Measurements from ENCODE around the gene FBN3. TPM values are rescaled to one million over a fixed set of nuclear protein-coding genes. Genes with fewer than 3 reads are reported as not detected.
"Not testable (repeated sequence)": the region's sequence is repeated elsewhere in the genome, so short reads cannot be mapped to it uniquely, and the experiment has no call there.

The FBN3 gene
- total RNA-seq, 2 donors from 2014 or later: 0.05 TPM; not detected in 1

DNA sequence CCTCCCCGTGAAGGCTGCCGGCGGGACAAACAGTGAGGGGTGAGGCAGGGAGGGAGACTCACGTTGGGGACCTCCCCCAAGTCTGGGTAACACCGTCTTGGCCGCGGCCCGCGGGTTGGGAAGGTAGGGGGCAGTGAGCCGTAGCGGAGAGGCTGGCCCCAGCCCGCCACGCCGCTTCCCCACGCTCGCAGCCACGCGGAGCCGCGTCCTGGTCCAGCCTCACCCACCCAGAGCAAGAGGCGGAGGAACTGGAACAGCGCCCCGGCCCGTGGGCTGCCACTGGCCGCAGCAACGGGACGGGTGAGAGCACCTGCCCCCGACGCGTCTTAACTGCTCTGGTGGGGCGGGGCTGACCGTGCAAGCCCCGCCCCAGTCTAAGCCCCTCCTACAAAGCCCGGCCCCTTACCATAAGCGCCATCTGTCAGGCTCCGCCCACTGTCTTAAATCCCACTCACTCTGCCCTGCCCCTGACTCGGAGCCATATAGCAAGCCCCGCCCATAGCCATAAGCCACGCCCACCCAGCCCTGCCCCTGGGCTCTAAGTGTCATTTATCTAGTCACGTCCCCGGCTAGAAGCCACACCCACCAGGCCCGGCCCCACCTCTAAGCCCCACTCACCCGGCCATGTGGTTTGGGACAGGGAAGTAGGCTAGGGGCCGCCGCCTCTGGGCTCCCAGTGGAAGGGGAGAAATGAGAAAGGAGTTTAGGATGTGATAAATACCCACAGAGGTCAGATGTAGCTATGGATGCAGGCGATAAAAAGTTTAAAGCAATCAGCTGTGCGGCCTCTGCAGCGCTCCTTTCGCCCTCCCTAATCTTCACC is 98.9 kb downstream of the FBN3 start:
- H3K36me3 Mint-ChIP-seq (ENCODE audit: low read depth): no peaks in the 10 kb centered on the region
- H3K9me3 Mint-ChIP-seq: no peaks in the 10 kb centered on the region
- H3K4me3 Mint-ChIP-seq: peak overlapping the region; percentile 62
- peaks cover 4% of the 10 kb centered on the region for H3K4me1 Mint-ChIP-seq
- ATAC-seq (replicated peaks): peak; percentile 97
- no peak overlapping the region for H3K27ac Mint-ChIP-seq
- peaks cover 3% of the 10 kb centered on the region for H3K27me3 Mint-ChIP-seq

DNA sequence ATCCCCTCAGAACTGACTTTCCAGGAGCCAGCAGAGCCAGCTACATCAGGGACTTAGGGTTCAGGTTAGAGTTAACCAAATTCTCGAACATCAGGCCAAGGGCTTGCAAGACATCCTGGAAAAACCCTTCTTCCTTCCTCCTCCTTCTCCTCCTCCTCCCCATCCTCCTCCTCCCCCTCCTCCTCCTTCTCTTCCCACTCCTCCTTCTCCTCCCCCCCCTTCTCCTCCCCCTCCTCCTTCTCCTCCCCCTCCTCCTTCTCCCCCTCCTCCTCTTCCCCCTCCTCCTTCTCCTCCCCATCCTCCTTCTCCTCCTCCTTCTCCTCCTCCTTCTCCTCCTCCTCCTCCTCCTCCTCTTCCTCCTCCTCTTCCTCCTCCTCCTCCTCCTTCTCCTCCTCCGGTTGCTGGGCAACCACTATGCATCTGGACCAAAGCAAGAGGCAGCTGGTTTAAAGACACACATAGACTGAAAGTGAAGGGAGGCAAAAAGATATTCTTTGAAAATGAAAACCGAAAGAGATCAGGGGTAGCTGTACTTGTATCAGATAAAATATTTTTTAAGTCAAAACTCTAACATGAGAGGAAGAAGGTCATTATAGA is 102.7 kb downstream of the FBN3 start:
- H3K4me1 Mint-ChIP-seq: peaks cover 4% of the 10 kb centered on the region
- no peak for ATAC-seq (replicated peaks)
- H3K27me3 Mint-ChIP-seq: peaks cover 5% of the 10 kb centered on the region

GRCh38 chr19:8045872-8046568 is 103.4 kb downstream of the FBN3 start:
- no peaks in the 10 kb centered on the region for H3K36me3 Mint-ChIP-seq (ENCODE audit: low read depth)
- no peak overlapping the region for H3K27ac Mint-ChIP-seq
- ATAC-seq (replicated peaks): no peak
- peaks cover 4% of the 10 kb centered on the region for H3K4me1 Mint-ChIP-seq
- H3K4me3 Mint-ChIP-seq: no peak overlapping the region
- no peaks in the 10 kb centered on the region for H3K9me3 Mint-ChIP-seq
- H3K27me3 Mint-ChIP-seq: peaks cover 6% of the 10 kb centered on the region

More for the DNA sequence above, 102.7 kb downstream of the FBN3 start:
- Mint-ChIP-seq H3K36me3 (ENCODE audit: low read depth) (no peaks in the 10 kb centered on the region), H3K9me3 (no peaks in the 10 kb centered on the region), H3K27ac (no peak overlapping the region), H3K4me3 (no peak overlapping the region)

GRCh38 chr19:8044018-8044417 is 105.4 kb downstream of the FBN3 start:
- H3K27me3 Mint-ChIP-seq: peaks cover 9% of the 10 kb centered on the region
- H3K4me3 Mint-ChIP-seq: no peak overlapping the region

DNA sequence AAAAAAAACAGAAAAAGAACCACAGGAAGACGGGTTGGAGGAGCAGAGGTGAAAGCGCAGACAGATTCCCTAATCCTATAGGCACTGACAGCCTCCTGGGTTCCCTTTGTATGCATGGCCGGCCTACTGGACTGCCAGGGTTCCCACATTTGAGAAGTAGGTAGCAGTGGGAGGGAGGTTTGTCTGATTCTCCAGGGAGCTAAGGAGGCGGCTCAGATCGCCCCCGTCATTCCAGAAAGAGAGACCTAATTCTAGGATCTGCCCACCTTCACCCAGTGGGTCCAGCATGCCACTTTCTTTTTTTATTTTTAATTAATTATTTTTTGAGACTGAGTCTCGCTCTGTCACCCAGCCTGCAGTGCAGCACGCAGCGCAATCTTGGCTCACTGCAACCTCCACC is 106.5 kb downstream of the FBN3 start:
- H3K36me3 Mint-ChIP-seq (ENCODE audit: low read depth): no peaks in the 10 kb centered on the region
- peaks cover 6% of the 10 kb centered on the region for H3K27me3 Mint-ChIP-seq
- H3K4me3 Mint-ChIP-seq: no peak overlapping the region
- H3K9me3 Mint-ChIP-seq: no peaks in the 10 kb centered on the region
- peaks cover 4% of the 10 kb centered on the region for H3K4me1 Mint-ChIP-seq
- ATAC-seq (replicated peaks): no peak
- H3K27ac Mint-ChIP-seq: no peak overlapping the region

More at GRCh38 chr19:8044018-8044417, 105.4 kb downstream of the FBN3 start:
- peaks cover 4% of the 10 kb centered on the region for H3K4me1 Mint-ChIP-seq
- no peaks in the 10 kb centered on the region for H3K36me3 Mint-ChIP-seq (ENCODE audit: low read depth)
- no peaks in the 10 kb centered on the region for H3K9me3 Mint-ChIP-seq
- ATAC-seq (replicated peaks): no peak
- H3K27ac Mint-ChIP-seq: no peak overlapping the region

- H3K36me3 Mint-ChIP-seq (ENCODE audit: low read depth): no peaks in the 10 kb centered on the region
- H3K27ac Mint-ChIP-seq: no peak overlapping the region
These were observed 107.9 kb downstream of the FBN3 start for GRCh38 chr19:8041531-8041931.

GRCh38 chr19:8039231-8039630 is 110.2 kb downstream of the FBN3 start:
- Mint-ChIP-seq H3K4me3 (no peak overlapping the region), H3K9me3 (no peaks in the 10 kb centered on the region), H3K4me1 (no peaks in the 10 kb centered on the region), H3K27me3 (peaks cover 17% of the 10 kb centered on the region), H3K36me3 (ENCODE audit: low read depth) (no peaks in the 10 kb centered on the region), H3K27ac (no peak overlapping the region)
- no peak for ATAC-seq (replicated peaks)

More at GRCh38 chr19:8041531-8041931, 107.9 kb downstream of the FBN3 start:
- Mint-ChIP-seq H3K27me3 (peaks cover 13% of the 10 kb centered on the region), H3K4me1 (no peaks in the 10 kb centered on the region), H3K9me3 (no peaks in the 10 kb centered on the region), H3K4me3 (no peak overlapping the region)
- no peak for ATAC-seq (replicated peaks)

DNA sequence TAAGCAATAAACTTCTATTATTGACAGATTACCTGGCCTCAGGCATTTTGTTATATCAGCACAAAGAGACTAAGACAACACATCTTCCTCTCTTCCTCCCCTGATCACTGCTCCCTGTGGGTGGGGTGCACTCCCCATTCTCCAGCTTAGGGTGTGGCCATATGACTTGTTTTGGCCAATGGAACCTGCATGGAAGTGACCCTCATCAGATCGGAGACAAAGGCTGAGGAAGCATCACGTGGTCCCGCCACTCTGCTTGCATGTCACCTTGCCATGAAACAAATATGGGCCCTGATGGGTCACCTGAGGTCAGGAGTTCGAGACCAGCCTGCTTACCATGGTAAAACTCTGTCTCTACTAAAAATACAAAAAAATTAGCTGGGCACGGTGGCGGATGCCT is 110.6 kb downstream of the FBN3 start:
- no peak overlapping the region for H3K27ac Mint-ChIP-seq
- H3K36me3 Mint-ChIP-seq (ENCODE audit: low read depth): no peaks in the 10 kb centered on the region
- H3K9me3 Mint-ChIP-seq: no peaks in the 10 kb centered on the region
- no peak overlapping the region for H3K4me3 Mint-ChIP-seq
- H3K27me3 Mint-ChIP-seq: peaks cover 14% of the 10 kb centered on the region
- no peaks in the 10 kb centered on the region for H3K4me1 Mint-ChIP-seq
- ATAC-seq (replicated peaks): no peak

DNA sequence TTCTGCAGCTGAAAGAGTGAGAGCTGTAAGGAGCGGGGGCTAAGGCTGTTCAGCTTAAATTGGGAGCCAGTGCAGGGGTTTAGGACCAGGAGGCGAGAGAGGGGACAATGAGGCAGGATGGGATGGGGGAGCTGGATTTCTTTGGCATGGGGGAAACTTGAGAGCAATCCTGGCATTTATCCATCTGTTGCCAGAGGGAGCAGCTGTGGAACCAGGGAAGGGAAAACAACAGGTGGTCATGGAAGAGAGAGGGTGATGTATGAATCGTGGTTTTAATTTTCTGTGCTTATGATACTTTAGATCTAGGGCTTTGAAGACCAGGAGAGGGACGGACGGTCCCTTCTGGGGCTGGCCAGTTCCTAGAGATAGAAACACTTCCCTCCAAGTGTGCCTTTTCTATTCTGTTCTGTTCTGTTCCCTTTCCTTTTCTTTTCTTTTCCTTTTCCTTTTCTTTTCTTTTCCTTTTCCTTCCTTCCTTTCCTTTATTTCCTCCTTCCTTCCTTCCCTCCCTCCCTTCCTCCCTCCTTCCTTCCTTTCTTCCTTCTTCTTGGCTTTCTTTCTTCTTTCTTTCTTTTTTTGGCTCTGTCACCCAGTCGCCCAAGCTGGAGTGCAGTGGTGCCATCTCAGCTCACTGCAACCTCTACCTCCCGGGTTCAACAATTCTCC is 112.8 kb downstream of the FBN3 start:
- Mint-ChIP-seq H3K27ac (no peak overlapping the region), H3K9me3 (no peaks in the 10 kb centered on the region), H3K4me3 (no peak overlapping the region), H3K36me3 (ENCODE audit: low read depth) (no peaks in the 10 kb centered on the region), H3K27me3 (peaks cover 18% of the 10 kb centered on the region), H3K4me1 (no peaks in the 10 kb centered on the region)
- no peak for ATAC-seq (replicated peaks)

DNA sequence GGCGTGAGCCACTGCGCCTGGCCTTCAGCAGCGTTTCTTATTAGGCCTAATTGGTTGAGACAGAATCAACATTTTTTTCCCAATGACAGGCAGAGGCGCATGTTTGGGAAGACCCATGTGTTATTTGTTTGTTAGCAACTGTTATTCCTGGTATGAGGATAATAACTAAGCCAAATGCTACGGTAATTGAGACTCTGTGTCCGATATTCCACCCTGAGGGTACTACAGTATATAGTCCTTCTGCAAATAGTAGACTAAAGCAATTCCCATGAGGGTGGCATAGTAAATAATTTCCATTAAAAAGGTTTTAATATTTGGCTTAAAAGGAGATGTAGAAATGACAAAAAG is 115.2 kb downstream of the FBN3 start:
- Mint-ChIP-seq H3K27me3 (peaks cover 14% of the 10 kb centered on the region), H3K27ac (no peak overlapping the region), H3K4me1 (no peaks in the 10 kb centered on the region), H3K4me3 (no peak overlapping the region), H3K36me3 (ENCODE audit: low read depth) (no peaks in the 10 kb centered on the region), H3K9me3 (no peaks in the 10 kb centered on the region)
- ATAC-seq (replicated peaks): no peak

DNA sequence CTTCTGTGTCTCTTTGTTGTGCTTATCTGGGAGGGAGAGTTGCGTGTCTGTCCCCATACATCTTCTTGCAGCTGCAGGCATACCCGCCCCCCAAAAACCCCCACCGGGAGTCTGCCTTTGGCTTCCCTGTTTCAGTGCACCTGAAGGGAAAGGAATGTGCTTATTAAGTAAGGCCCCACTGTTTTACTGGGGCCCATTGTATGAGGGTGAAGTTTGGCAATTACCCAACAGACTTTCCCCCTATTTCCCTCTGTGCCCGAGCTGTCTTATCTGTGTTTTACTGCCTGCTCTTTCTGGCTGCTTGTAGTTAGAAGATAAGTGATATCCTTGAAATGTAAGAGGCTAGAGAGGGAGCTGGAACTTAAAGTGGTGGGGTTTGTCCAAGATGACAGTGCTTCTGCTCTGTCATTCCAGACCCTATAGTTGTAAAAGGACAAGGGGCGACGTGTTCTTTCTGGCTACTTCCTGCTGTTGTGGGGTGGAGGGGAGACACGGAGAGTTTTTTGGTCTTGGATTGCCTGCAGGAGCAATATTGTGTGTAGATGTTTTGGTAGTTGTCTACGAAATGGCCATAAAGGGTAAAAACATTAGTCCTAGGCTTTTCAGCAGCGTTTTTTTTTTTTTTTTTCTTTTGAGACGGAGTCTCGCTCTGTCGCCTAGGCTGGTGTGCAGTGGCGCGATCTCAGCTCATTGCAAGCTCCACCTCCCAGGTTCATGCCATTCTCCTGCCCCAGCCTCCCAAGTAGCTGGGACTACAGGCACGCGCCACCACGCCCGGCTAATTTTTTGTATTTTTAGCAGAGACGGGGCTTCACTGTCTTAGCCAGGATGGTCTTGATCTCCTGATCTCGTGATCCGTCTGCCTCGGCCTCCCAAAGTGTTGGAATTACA is 115.9 kb downstream of the FBN3 start:
- not testable (repeated sequence) for ATAC-seq (replicated peaks); H3K27ac Mint-ChIP-seq; H3K4me1 Mint-ChIP-seq; H3K36me3 Mint-ChIP-seq (ENCODE audit: low read depth); H3K9me3 Mint-ChIP-seq; H3K4me3 Mint-ChIP-seq
- peaks cover 14% of the 10 kb centered on the region for H3K27me3 Mint-ChIP-seq

DNA sequence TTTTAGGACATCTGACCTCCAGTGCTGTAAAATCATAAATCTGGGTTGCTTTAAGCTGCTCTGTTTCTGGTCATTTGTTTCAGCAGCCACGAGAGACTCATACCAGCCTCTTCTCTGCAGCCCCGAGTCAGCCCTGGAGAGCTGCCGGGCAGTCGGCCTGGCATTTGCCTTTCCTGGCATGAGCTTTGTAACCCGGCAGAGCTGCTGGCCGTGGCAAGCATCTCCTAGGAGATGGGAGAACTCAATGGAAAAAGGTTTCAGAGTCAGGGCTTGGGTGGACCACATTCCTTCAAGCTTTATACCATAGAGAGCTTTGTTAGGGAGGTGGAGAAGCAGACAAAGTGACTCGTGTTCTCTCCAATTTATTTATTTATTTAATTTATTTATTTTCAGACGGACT is 118.4 kb downstream of the FBN3 start:
- H3K4me3 Mint-ChIP-seq: no peak overlapping the region
- no peak for ATAC-seq (replicated peaks)
- H3K4me1 Mint-ChIP-seq: no peaks in the 10 kb centered on the region
- H3K27ac Mint-ChIP-seq: no peak overlapping the region
- H3K27me3 Mint-ChIP-seq: peaks cover 4% of the 10 kb centered on the region
- no peaks in the 10 kb centered on the region for H3K36me3 Mint-ChIP-seq (ENCODE audit: low read depth)
- H3K9me3 Mint-ChIP-seq: no peaks in the 10 kb centered on the region

GRCh38 chr19:8028951-8029491 is 120.4 kb downstream of the FBN3 start:
- H3K27ac Mint-ChIP-seq: no peak overlapping the region
- H3K27me3 Mint-ChIP-seq: peaks cover 4% of the 10 kb centered on the region
- H3K9me3 Mint-ChIP-seq: no peaks in the 10 kb centered on the region
- H3K36me3 Mint-ChIP-seq (ENCODE audit: low read depth): no peaks in the 10 kb centered on the region
- no peaks in the 10 kb centered on the region for H3K4me1 Mint-ChIP-seq
- ATAC-seq (replicated peaks): no peak
- no peak overlapping the region for H3K4me3 Mint-ChIP-seq

All from activated T-helper 17 cell treated with anti-CD3 and anti-CD28 coated beads, Interleukin-2, amount 50 U/mL, for 72 hours (primary cell).